H1 (cell line): ENCODE data around the gene ARHGEF3. TPM values are rescaled to one million over a fixed set of nuclear protein-coding genes. Genes with fewer than 3 reads are reported as not detected.

Source experiments
- CTCF ChIA-PET: fragments of 300-600 bp; sonication (Branson Sonifier 250); formaldehyde crosslinking; loops from one replicate; lab custom pipeline; 2021; ENCODE audit not compliant: partially characterized antibody; lab: Charles Lee
- POLR2A ChIA-PET: fragments of 300-600 bp; sonication (Branson Sonifier 250); formaldehyde crosslinking; loops from one replicate; lab custom pipeline; 2021; ENCODE audit warnings: inconsistent platforms; ENCODE audit not compliant: partially characterized antibody; lab: Charles Lee
- DNase-seq, 2 experiments: peaks; one replicate each; pipeline versions ENCODE4 v3.0.0 to v3.0.0-alpha.2; 2010 to 2022; ENCODE audit warnings: low spot score in 2 of 2, low read depth in 1 of 2, mixed read lengths in 1 of 2
- FAIRE-seq: peaks from 2 replicates; lab custom pipeline; 2011; peaks lifted over from hg19 to GRCh38; lab: Jason Lieb, UNC
- H2AFZ ChIP-seq: 2 replicates; pipeline ENCODE4 v1.8.1; 2012; ENCODE audit warnings: low read length, inconsistent platforms
- H2AK5ac ChIP-seq: 2 replicates; pipeline ENCODE4 v1.6.1; 2013; ENCODE audit warnings: low read depth, low read length
- H2BK120ac ChIP-seq: replicated peaks from 2 replicates; pipeline ENCODE3; 2013; ENCODE audit warnings: low read depth, low read length, inconsistent platforms
- H2BK12ac ChIP-seq: 2 replicates; pipeline ENCODE4 v1.6.1; 2013; ENCODE audit warnings: low read depth, low read length
- H2BK15ac ChIP-seq: 2 replicates; pipeline ENCODE4 v1.6.1; 2013; ENCODE audit warnings: low read length
- H2BK20ac ChIP-seq: 2 replicates; pipeline ENCODE4 v1.6.1; 2013; ENCODE audit warnings: low read length
- H2BK5ac ChIP-seq: 2 replicates; pipeline ENCODE4 v1.6.1; 2013; ENCODE audit warnings: low read depth, low read length
- H3K14ac ChIP-seq: 2 replicates; pipeline ENCODE4 v1.6.1; 2013; ENCODE audit warnings: inconsistent platforms; ENCODE audit not compliant: insufficient read length
- H3K18ac ChIP-seq: 2 replicates; pipeline ENCODE4 v1.6.1; 2013; ENCODE audit warnings: low read length; ENCODE audit errors: extremely low read depth
- H3K23ac ChIP-seq: 2 replicates; pipeline ENCODE4 v1.6.1; 2013; ENCODE audit warnings: inconsistent platforms; ENCODE audit not compliant: insufficient read length
- H3K23me2 ChIP-seq: 2 replicates; pipeline ENCODE4 v1.6.1; 2013; ENCODE audit warnings: low read depth, low read length
- H3K27ac ChIP-seq: 2 replicates; pipeline ENCODE4 v1.6.1; 2011; ENCODE audit warnings: low read depth, low read length, inconsistent platforms
- H3K27me3 ChIP-seq, 4 experiments: replicated peaks in 1 of 4; 1 replicate in 1 of 4; 2 replicates in 3 of 4; pipeline versions ENCODE4 v1.6.1 to v1.8.1; 2011 to 2013; ENCODE audit warnings: low read length in 3 of 4, mild to moderate bottlenecking in 3 of 4, inconsistent platforms in 2 of 4, mixed read lengths in 2 of 4, moderate library complexity in 1 of 4; ENCODE audit not compliant: control insufficient read depth in 3 of 4, insufficient read depth in 3 of 4; ENCODE audit errors: extremely low read depth in 1 of 4
- H3K36me3 ChIP-seq, 4 experiments: 2 replicates each; pipeline versions ENCODE4 v1.6.1 to v1.8.1; 2011 to 2013; ENCODE audit warnings: mild to moderate bottlenecking in 4 of 4, low read length in 3 of 4, moderate library complexity in 2 of 4, control low read depth in 1 of 4, inconsistent platforms in 1 of 4; ENCODE audit not compliant: insufficient read depth in 4 of 4, control insufficient read depth in 2 of 4
- H3K4ac ChIP-seq: replicated peaks from 2 replicates; pipeline ENCODE3; 2013; ENCODE audit warnings: low read length, low read depth, mixed read lengths, inconsistent platforms; ENCODE audit not compliant: insufficient read length
- H3K4me1 ChIP-seq, 4 experiments: replicated peaks in 1 of 4; 1 replicate in 1 of 4; 2 replicates in 3 of 4; pipeline versions ENCODE4 v1.6.1 to v1.8.1; 2011 to 2013; ENCODE audit warnings: low read length in 3 of 4, inconsistent platforms in 2 of 4, mixed read lengths in 1 of 4; ENCODE audit not compliant: insufficient read depth in 4 of 4, control insufficient read depth in 3 of 4
- H3K4me2 ChIP-seq, 2 experiments: 2 replicates each; pipeline versions ENCODE4 v1.6.1 to v1.8.1; 2011 to 2013; ENCODE audit warnings: low read depth in 2 of 2, low read length in 2 of 2, control low read depth in 1 of 2, inconsistent platforms in 1 of 2, mild to moderate bottlenecking in 1 of 2; ENCODE audit not compliant: insufficient read depth in 1 of 2
- H3K4me3 ChIP-seq, 4 experiments: fragments of 200-600, 300-600 bp in 1 of 4; sonication (generic), shearing (Covaris generic), sonication (Bioruptor Twin) in 1 of 4; 2 replicates each; pipeline versions ENCODE4 v1.5.1 to v1.8.1; 2011 to 2016; ENCODE audit warnings: low read length in 4 of 4, low read depth in 3 of 4, control low read depth in 2 of 4, inconsistent platforms in 2 of 4, mild to moderate bottlenecking in 2 of 4, mixed read lengths in 1 of 4, moderate library complexity in 1 of 4; ENCODE audit not compliant: insufficient read depth in 2 of 4; ENCODE audit errors: extremely low read depth in 1 of 4
- H3K56ac ChIP-seq: replicated peaks from 2 replicates; pipeline ENCODE3; 2013; ENCODE audit warnings: low read depth, mild to moderate bottlenecking, mixed read lengths, low read length, inconsistent platforms; ENCODE audit not compliant: insufficient read length
- H3K79me1 ChIP-seq: 2 replicates; pipeline ENCODE4 v1.6.1; 2013; ENCODE audit warnings: low read depth, low read length, control low read depth
- H3K79me2 ChIP-seq, 2 experiments: 2 replicates each; pipeline versions ENCODE4 v1.6.1 to v1.8.1; 2012 to 2013; ENCODE audit warnings: low read length in 2 of 2, mild to moderate bottlenecking in 2 of 2, inconsistent platforms in 1 of 2; ENCODE audit not compliant: insufficient read depth in 2 of 2, control insufficient read depth in 1 of 2
- H3K9ac ChIP-seq, 4 experiments: replicated peaks in 1 of 4; 1 replicate in 1 of 4; 2 replicates in 3 of 4; pipeline versions ENCODE4 v1.6.1 to v1.8.1; 2011 to 2013; ENCODE audit warnings: low read depth in 3 of 4, low read length in 3 of 4, control low read depth in 2 of 4, mild to moderate bottlenecking in 2 of 4, moderate library complexity in 2 of 4, inconsistent platforms in 1 of 4; ENCODE audit errors: extremely low read depth in 1 of 4
- H3K9me3 ChIP-seq, 2 experiments: 2 replicates each; pipeline versions ENCODE4 v1.6.1 to v1.8.1; 2012 to 2013; ENCODE audit warnings: mild to moderate bottlenecking in 2 of 2, moderate library complexity in 2 of 2, control low read depth in 1 of 2, inconsistent platforms in 1 of 2, low read depth in 1 of 2, low read length in 1 of 2, mixed read lengths in 1 of 2; ENCODE audit not compliant: insufficient read depth in 2 of 2
- H4K20me1 ChIP-seq, 2 experiments: replicated peaks in 1 of 2; 2 replicates each; pipeline versions ENCODE3 to v1.8.1; 2011 to 2013; ENCODE audit warnings: inconsistent platforms in 2 of 2, low read length in 2 of 2, mild to moderate bottlenecking in 1 of 2; ENCODE audit not compliant: insufficient read depth in 2 of 2, control insufficient read depth in 1 of 2
- H4K5ac ChIP-seq: 2 replicates; pipeline ENCODE4 v1.6.1; 2013; ENCODE audit warnings: low read length, low read depth, mixed read lengths, inconsistent platforms; ENCODE audit not compliant: insufficient read length
- H4K8ac ChIP-seq: 2 replicates; pipeline ENCODE4 v1.8.0; 2013; ENCODE audit warnings: mild to moderate bottlenecking, moderate library complexity, low read length, inconsistent platforms; ENCODE audit not compliant: insufficient read depth; ENCODE audit errors: extremely low read depth
- H4K91ac ChIP-seq: replicated peaks from 2 replicates; pipeline ENCODE3; 2013; ENCODE audit warnings: low read length, mixed read lengths, inconsistent platforms; ENCODE audit not compliant: insufficient read length
- BRCA1 ChIP-seq: IDR thresholded peaks from 2 replicates; pipeline ENCODE4 v1.6.1; 2012; ENCODE audit warnings: low read depth, low read length, improper control_type of control experiment
- CREB1 ChIP-seq: IDR thresholded peaks from 2 replicates; pipeline ENCODE4 v1.6.1; 2012; ENCODE audit warnings: inconsistent platforms
- FOSL1 ChIP-seq: IDR thresholded peaks from 2 replicates; pipeline ENCODE4 v1.6.1; 2011; ENCODE audit warnings: mild to moderate bottlenecking, low read depth, low read length, moderate library complexity; ENCODE audit not compliant: insufficient read depth
- KDM1A ChIP-seq: fragments of 200-600, 300-600 bp; sonication (generic); IDR thresholded peaks from 2 replicates; pipeline ENCODE4 v1.7.1; 2016; ENCODE audit warnings: mild to moderate bottlenecking, low read length, borderline replicate concordance
- PHF8 ChIP-seq: fragments of 200-600 bp; sonication (generic); conservative IDR thresholded peaks from 2 replicates; pipeline ENCODE4 v1.7.1; 2012; ENCODE audit warnings: low read depth, mild to moderate bottlenecking, inconsistent platforms, low read length, moderate library complexity
- POLR2AphosphoS5 ChIP-seq: IDR thresholded peaks from 2 replicates; pipeline ENCODE4 v1.6.1; 2011; ENCODE audit warnings: low read depth, low read length
- POU5F1 ChIP-seq: IDR thresholded peaks from 2 replicates; pipeline ENCODE4 v1.6.1; 2011; ENCODE audit warnings: low read depth, mild to moderate bottlenecking, low read length, moderate library complexity
- RFX5 ChIP-seq: IDR thresholded peaks from 2 replicates; pipeline ENCODE4 v1.6.1; 2011; ENCODE audit warnings: low read depth, low read length, improper control_type of control experiment, borderline replicate concordance
- RNF2 ChIP-seq: fragments of 200-900, 300-1000 bp; sonication (generic); IDR thresholded peaks from 2 replicates; pipeline ENCODE4 v1.7.1; 2016; ENCODE audit warnings: borderline replicate concordance, low read depth, mild to moderate bottlenecking, antibody characterized with exemption, low read length; ENCODE audit not compliant: poor library complexity, severe bottlenecking; ENCODE audit errors: missing control alignments
- SIRT6 ChIP-seq: IDR thresholded peaks from one replicate; pipeline ENCODE4 v1.7.1; 2012; ENCODE audit warnings: low read length, inconsistent platforms
- WGBS, 2 experiments: shearing (Covaris generic) in 1 of 2; methylation state at CpG; one replicate each; pipeline versions ENCODE4 v1.1.6 to v1.1.7; 2013 to 2015; ENCODE audit warnings: low lambda C conversion rate in 2 of 2, mixed read lengths in 2 of 2, inconsistent platforms in 1 of 2, low coverage in 1 of 2, missing lambda C conversion rate in 1 of 2; ENCODE audit not compliant: insufficient replicate concordance in 2 of 2, insufficient coverage in 1 of 2, insufficient read length in 1 of 2; ENCODE audit errors: extremely low coverage in 1 of 2, missing lambda C conversion rate in 1 of 2; 5-methylcytosine and 5-hydroxymethylcytosine counted together
- polyA plus RNA-seq, 7 experiments: library from polyadenylated mRNA; depleted of rRNA in 3 of 7; stranded (reverse) in 5 of 7; unstranded in 2 of 7; fragments of >200 nt in 5 of 7; fragments of 200-250 nt in 2 of 7; gene quantifications; 1 replicate in 5 of 7; 2 replicates in 1 of 7; 4 replicates in 1 of 7; pipeline versions ENCODE4 v1.2.1 to v1.2.3, GENCODE V29; 2011 to 2013; ENCODE audit warnings: missing spikeins in 2 of 7, mixed read lengths in 2 of 7
- total RNA-seq: library from RNA; stranded (reverse); fragmentation: NEBNext Ultra II Directional; extraction: Animal tissue kit (Norgen Biotek cat#: 25700); gene quantifications from 2 replicates; pipeline ENCODE4 v1.2.1, GENCODE V29; 2021
- TF ChIP-seq, protein P1 (sequence below): IDR thresholded peaks from 2 replicates; pipeline ENCODE4 v1.6.1; 2012; ENCODE audit warnings: low read length, inconsistent platforms
- TF ChIP-seq, protein P2 (sequence below): IDR thresholded peaks from 2 replicates; pipeline ENCODE4 v1.6.1; 2012; ENCODE audit warnings: inconsistent platforms

The ARHGEF3 gene
- total and polyA plus RNA-seq, 2 of the 8 experiments (the other 6 are each of a cell fraction or from before 2014, with no cell fraction given): 2.8 to 6.0 TPM

DNA sequence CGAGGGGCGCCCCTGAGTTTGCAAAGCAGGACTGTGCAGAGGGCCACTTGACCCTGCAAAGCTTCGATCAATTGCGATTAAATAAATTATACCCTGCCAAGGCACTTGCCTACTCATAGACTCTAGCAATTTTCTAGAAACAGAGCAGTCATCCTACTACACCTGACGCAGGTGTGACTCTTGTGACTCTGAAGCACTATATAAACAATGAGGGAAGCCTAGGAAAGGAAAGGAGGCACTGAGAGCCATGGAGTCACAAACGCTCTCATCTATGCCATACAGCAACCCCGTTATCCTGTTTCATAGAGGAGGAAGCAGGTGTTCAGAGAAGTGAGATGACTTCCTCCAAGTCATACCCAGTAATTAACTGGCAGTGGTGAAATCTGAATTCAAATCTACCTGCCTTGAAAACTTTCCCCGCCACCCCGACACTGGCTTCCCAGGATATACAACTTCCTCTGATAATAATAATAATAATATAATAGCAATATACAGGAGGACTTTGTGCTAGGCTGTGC is 14.4 kb downstream of the ARHGEF3 start:
- no peak overlapping the region for H2AFZ ChIP-seq
- H3K4me1 ChIP-seq: no peaks in the 10 kb centered on the region; a peak in 1 of 7 replicates
- ChIA-PET CTCF (interaction anchor here (2.5 to 4.5 kb wide), 3 partner anchors 13 to 201 kb away, joined by 5 to 45 read pairs (median 11); partner anchors contain the start of gene ARHGEF3), POLR2A (no interaction called here)
- no peak overlapping the region for H3K4me3 ChIP-seq
- WGBS, 2 experiments: 90% methylated on average over 9 of the region's 9 CpGs; no CpG with 5 or more reads in 1 of the 2 experiments
- H3K9me3 ChIP-seq: no peaks in the 10 kb centered on the region
- DNase-seq (no peak), FAIRE-seq (no peak)
- no peak overlapping the region for H3K27ac ChIP-seq
- no peak overlapping the region for H2BK20ac ChIP-seq
- no peaks in the 10 kb centered on the region for H3K79me1 ChIP-seq
- H3K56ac ChIP-seq: no peak overlapping the region
- H4K91ac ChIP-seq: no peak overlapping the region
- no peak overlapping the region for H3K4me2 ChIP-seq
- H4K20me1 ChIP-seq: no peaks in the 10 kb centered on the region
- H3K27me3 ChIP-seq: no peaks in the 10 kb centered on the region
- no peak overlapping the region for H2BK15ac ChIP-seq
- H2BK120ac ChIP-seq: no peak overlapping the region
- no peaks in the 10 kb centered on the region for H3K23me2 ChIP-seq
- no peak overlapping the region for H3K4ac ChIP-seq
- no peak overlapping the region; the same call in 1 of the 2 replicates for H4K8ac ChIP-seq
- H3K36me3 ChIP-seq: no peaks in the 10 kb centered on the region
- no peak overlapping the region for H4K5ac ChIP-seq
- H3K18ac ChIP-seq: no peak overlapping the region
- no peak overlapping the region for H2BK12ac ChIP-seq
- H3K9ac ChIP-seq: no peak overlapping the region
- no peak overlapping the region for H2AK5ac ChIP-seq
- no peak overlapping the region for H3K23ac ChIP-seq
- H2BK5ac ChIP-seq: no peak overlapping the region
- H3K14ac ChIP-seq: no peak overlapping the region
- H3K79me2 ChIP-seq: no peaks in the 10 kb centered on the region
- TF ChIP-seq, protein P1, sequence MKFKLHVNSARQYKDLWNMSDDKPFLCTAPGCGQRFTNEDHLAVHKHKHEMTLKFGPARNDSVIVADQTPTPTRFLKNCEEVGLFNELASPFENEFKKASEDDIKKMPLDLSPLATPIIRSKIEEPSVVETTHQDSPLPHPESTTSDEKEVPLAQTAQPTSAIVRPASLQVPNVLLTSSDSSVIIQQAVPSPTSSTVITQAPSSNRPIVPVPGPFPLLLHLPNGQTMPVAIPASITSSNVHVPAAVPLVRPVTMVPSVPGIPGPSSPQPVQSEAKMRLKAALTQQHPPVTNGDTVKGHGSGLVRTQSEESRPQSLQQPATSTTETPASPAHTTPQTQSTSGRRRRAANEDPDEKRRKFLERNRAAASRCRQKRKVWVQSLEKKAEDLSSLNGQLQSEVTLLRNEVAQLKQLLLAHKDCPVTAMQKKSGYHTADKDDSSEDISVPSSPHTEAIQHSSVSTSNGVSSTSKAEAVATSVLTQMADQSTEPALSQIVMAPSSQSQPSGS: no peak
- no peak for TF ChIP-seq POLR2AphosphoS5
- TF ChIP-seq RNF2: no peak
- TF ChIP-seq CREB1: no peak
- TF ChIP-seq, protein P2, sequence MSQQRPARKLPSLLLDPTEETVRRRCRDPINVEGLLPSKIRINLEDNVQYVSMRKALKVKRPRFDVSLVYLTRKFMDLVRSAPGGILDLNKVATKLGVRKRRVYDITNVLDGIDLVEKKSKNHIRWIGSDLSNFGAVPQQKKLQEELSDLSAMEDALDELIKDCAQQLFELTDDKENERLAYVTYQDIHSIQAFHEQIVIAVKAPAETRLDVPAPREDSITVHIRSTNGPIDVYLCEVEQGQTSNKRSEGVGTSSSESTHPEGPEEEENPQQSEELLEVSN: no peak
- no peak for TF ChIP-seq FOSL1
- TF ChIP-seq RFX5: no peak
- no peak for TF ChIP-seq POU5F1
- no peak for TF ChIP-seq PHF8
- no peak for TF ChIP-seq BRCA1
- TF ChIP-seq KDM1A: no peak
- no peak for TF ChIP-seq SIRT6
